Caco-2 (cell line): ENCODE data around the gene RCSD1. TPM values are rescaled to one million over a fixed set of nuclear protein-coding genes. Genes with fewer than 3 reads are reported as not detected.

Source experiments
- BruUV-seq: library from RNA; stranded (reverse); fragments of 400-500 nt; replicated peaks from 2 replicates; lab custom pipeline; 2021; lab: Mats Ljungman, UMichigan
- CTCF ChIA-PET: fragments of 300-600 bp; sonication (Branson Sonifier 250); formaldehyde crosslinking; loops from one replicate; lab custom pipeline; 2022; ENCODE audit warnings: antibody characterized with exemption; lab: Charles Lee
- POLR2A ChIA-PET: fragments of 300-600 bp; sonication (Branson Sonifier 250); formaldehyde crosslinking; loops from one replicate; lab custom pipeline; 2022; ENCODE audit warnings: antibody characterized with exemption; lab: Charles Lee
- DNase-seq, 2 experiments: peaks; one replicate each; pipeline versions ENCODE4 v3.0.0 to v3.0.0-alpha.2; 2020 to 2022
- H3K27me3 ChIP-seq: replicated peaks from 2 replicates; pipeline ENCODE4 v1.6.0; 2011; ENCODE audit warnings: low read length; ENCODE audit not compliant: control insufficient read depth, insufficient read depth
- H3K36me3 ChIP-seq: 2 replicates; pipeline ENCODE4 v1.5.1; 2011; ENCODE audit warnings: low read length; ENCODE audit not compliant: control insufficient read depth, insufficient read depth
- H3K4me1 ChIP-seq: fragments of 250-450 bp; sonication (Bioruptor Pico); 2 replicates; pipeline ENCODE4 v1.5.1; 2020; ENCODE audit warnings: mild to moderate bottlenecking
- H3K4me3 ChIP-seq: 2 replicates; pipeline ENCODE4 v1.5.1; 2011; ENCODE audit warnings: low read depth, mild to moderate bottlenecking, control low read depth, low read length
- H3K9me3 ChIP-seq: fragments of 250-450 bp; sonication (Bioruptor Pico); 2 replicates; pipeline ENCODE4 v1.5.1; 2020; ENCODE audit warnings: mild to moderate bottlenecking, moderate library complexity
- H3K27ac Mint-ChIP-seq: one replicate; pipeline ENCODE4 v1.8.0; 2022; ENCODE audit warnings: mixed read lengths; ENCODE audit not compliant: unreplicated experiment
- H3K27me3 Mint-ChIP-seq: one replicate; pipeline ENCODE4 v1.8.0; 2022; ENCODE audit warnings: mixed read lengths; ENCODE audit not compliant: insufficient read depth, unreplicated experiment
- H3K36me3 Mint-ChIP-seq: one replicate; pipeline ENCODE4 v1.8.0; 2022; ENCODE audit warnings: mild to moderate bottlenecking, mixed read lengths; ENCODE audit not compliant: insufficient read depth, unreplicated experiment
- H3K4me1 Mint-ChIP-seq: one replicate; pipeline ENCODE4 v1.8.0; 2022; ENCODE audit warnings: low read depth, mixed read lengths; ENCODE audit not compliant: unreplicated experiment
- H3K4me3 Mint-ChIP-seq: one replicate; pipeline ENCODE4 v1.8.0; 2022; ENCODE audit warnings: mild to moderate bottlenecking, moderate library complexity, mixed read lengths; ENCODE audit not compliant: unreplicated experiment
- H3K9me3 Mint-ChIP-seq: one replicate; pipeline ENCODE4 v1.8.0; 2022; ENCODE audit warnings: mixed read lengths; ENCODE audit not compliant: unreplicated experiment
- intact Hi-C: fragments of 100-400 bp; cut with micrococcal nuclease; formaldehyde crosslinking; loops from one replicate; pipeline ENCODE4 v1.10.0; 2022; ENCODE audit not compliant: unreplicated experiment
- total RNA-seq: library from RNA; stranded (reverse); gene quantifications from 2 replicates; pipeline ENCODE4 v1.2.3, GENCODE V29; 2022
- TF ChIP-seq, protein P1 (sequence below), 2 experiments: fragments of 200-600 bp in 1 of 2; IDR thresholded peaks; 1 replicate in 1 of 2; 2 replicates in 1 of 2; pipeline versions ENCODE4 v1.5.1 to v1.8.0; 2011 to 2022; ENCODE audit warnings: antibody characterized with exemption in 1 of 2, control low read depth in 1 of 2, inconsistent platforms in 1 of 2, low read depth in 1 of 2, low read length in 1 of 2, mild to moderate bottlenecking in 1 of 2, moderate library complexity in 1 of 2; ENCODE audit not compliant: insufficient read depth in 1 of 2, severe bottlenecking in 1 of 2, unreplicated experiment in 1 of 2

RCSD1 gene
- total RNA-seq, 1 experiment from 2014 or later = not detected

DNA sequence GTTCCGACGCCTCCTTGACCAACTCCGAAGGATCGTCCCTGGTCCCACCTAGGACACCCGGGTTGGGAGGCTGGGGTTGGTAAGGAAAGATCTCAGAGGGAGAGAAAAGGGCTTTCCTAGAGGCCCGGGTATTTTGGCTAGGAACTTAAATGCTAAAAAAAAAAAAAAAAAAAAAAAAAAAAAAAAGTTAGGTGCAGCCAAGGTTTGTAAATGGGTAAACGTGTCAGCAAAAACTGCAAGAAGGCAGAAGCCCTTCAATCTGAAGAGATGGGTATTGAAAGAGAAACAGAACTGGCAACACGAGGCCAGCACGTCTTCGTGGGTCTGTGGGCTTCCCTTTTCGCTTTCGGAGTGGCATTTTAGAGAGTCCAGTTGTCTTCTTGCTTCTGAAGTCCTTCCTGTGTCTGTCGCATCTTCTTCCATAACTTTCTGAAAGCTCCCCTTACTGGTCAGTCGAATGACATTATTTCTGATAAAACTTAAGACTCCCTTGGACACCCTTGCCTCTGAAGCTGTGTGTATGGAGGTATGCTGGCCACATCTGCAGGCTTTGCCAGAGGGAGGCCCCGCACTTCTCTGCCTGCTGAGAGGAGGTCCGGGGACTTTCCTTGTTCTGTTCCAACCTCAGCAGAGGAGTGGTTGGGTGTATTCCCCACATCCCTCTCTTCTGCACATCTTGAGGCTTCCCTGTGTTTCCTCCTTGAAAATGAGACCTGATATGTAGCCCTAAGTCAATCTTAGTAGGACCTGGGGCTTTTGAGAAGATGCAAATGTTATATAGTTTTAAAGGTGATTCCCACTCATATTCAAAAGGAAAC lies 745 bp downstream of the RCSD1 start:
- H3K4me1 Mint-ChIP-seq = no peaks in the 10 kb centered on the region
- Histone ChIP-seq H3K27me3 (no peaks in the 10 kb centered on the region; the same call in 1 of the 2 replicates), H3K9me3 (no peaks in the 10 kb centered on the region; the same call in 1 of the 2 replicates), H3K36me3 (no peaks in the 10 kb centered on the region), H3K4me1 (peaks cover 3% of the 10 kb centered on the region; the same call in 1 of the 2 replicates), H3K4me3 (peak overlapping the region; percentile 29)
- POLR2A ChIA-PET = no interaction called here
- H3K27ac Mint-ChIP-seq = no peak overlapping the region
- H3K4me3 Mint-ChIP-seq = peak overlapping the region; percentile 66
- TF ChIP-seq, protein P1, sequence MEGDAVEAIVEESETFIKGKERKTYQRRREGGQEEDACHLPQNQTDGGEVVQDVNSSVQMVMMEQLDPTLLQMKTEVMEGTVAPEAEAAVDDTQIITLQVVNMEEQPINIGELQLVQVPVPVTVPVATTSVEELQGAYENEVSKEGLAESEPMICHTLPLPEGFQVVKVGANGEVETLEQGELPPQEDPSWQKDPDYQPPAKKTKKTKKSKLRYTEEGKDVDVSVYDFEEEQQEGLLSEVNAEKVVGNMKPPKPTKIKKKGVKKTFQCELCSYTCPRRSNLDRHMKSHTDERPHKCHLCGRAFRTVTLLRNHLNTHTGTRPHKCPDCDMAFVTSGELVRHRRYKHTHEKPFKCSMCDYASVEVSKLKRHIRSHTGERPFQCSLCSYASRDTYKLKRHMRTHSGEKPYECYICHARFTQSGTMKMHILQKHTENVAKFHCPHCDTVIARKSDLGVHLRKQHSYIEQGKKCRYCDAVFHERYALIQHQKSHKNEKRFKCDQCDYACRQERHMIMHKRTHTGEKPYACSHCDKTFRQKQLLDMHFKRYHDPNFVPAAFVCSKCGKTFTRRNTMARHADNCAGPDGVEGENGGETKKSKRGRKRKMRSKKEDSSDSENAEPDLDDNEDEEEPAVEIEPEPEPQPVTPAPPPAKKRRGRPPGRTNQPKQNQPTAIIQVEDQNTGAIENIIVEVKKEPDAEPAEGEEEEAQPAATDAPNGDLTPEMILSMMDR (IDR thresholded peaks at IDR 0.05; ENCODE audit: insufficient read depth in 1 of 2, low read depth in 1 of 2, low read length in 1 of 2, severe bottlenecking in 1 of 2, unreplicated experiment in 1 of 2) = no peak
- DNase-seq = no peak
- CTCF ChIA-PET = no interaction called here
- no peaks in the 10 kb centered on the region for H3K9me3 Mint-ChIP-seq
- no peaks in the 10 kb centered on the region for H3K36me3 Mint-ChIP-seq
- intact Hi-C loops = no loop called here
- peaks cover 14% of the 10 kb centered on the region for H3K27me3 Mint-ChIP-seq
- BruUV-seq = no TSS peak

DNA sequence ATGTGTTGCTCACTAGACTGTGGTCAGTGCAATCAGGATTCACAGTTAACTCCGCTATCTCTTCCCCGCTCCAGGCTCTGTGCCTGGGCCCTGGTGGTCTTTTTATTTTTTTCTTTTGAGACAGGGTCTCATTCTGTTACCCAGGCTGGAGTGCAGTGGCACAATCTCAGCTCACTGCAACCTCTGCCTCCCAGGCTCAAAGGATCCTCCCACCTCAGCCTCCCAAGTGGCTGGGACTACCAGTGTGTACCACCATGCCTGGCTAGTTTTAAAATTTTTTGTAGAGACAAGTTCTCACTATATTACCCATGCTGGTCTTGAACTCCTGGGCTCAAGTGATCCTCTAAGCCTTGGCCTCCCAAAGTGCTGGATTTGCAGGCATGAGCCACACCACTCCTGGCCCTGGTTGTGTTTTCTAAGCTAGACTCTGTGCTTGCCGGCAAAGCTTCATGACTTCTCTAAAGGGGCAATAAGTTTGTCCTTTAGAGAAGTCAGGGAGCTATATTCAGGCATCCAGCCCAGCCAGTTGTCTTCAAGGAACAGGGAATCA lies 1.4 kb downstream of the RCSD1 start:
- TF ChIP-seq, protein P1 (IDR thresholded peaks at IDR 0.05; ENCODE audit: insufficient read depth in 1 of 2, low read depth in 1 of 2, low read length in 1 of 2, severe bottlenecking in 1 of 2, unreplicated experiment in 1 of 2) = no peak
- ChIA-PET CTCF (no interaction called here), POLR2A (no interaction called here)
- intact Hi-C loops = no loop called here
- Mint-ChIP-seq H3K36me3 (no peaks in the 10 kb centered on the region), H3K4me1 (no peaks in the 10 kb centered on the region), H3K9me3 (no peaks in the 10 kb centered on the region), H3K4me3 (peak overlapping the region; percentile 66), H3K27me3 (peaks cover 14% of the 10 kb centered on the region), H3K27ac (no peak overlapping the region)
- Histone ChIP-seq H3K27me3 (no peaks in the 10 kb centered on the region; the same call in 1 of the 2 replicates), H3K9me3 (no peaks in the 10 kb centered on the region), H3K36me3 (no peaks in the 10 kb centered on the region), H3K4me1 (peaks cover 3% of the 10 kb centered on the region; the same call in 1 of the 2 replicates), H3K4me3 (no peak overlapping the region)
- no peak for DNase-seq
- no TSS peak for BruUV-seq

DNA sequence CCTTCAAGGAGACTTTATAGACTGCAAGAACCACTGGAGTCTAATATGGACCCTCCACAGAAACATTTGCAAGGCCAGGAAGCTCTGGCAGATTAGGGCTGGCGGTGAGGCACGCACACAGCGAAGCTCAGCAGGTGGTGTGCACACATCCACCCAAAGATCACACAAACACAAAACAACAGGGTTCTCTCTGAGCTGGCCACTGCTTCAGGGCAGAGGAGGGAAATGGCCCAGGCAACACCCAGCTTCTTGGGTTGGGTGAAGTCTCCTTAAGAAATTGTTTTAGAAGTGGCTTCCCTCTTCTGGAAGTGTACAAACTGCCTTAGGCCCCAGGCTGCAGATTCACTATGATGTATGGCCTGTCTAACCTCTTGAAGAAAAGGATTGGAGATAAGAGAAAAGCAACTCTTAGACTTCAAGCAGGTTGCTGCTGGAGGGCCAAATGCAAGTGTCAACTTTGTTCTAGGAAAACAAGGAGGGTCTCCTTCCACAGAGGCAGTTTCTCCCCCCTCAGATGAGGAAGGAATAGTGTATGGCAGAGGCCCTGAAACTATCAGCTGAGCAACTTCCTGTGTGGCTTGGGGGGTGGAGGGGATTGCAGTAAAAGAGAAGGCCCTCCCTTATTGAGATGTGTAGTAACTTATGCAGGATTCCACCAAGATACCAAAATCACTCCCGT lies 2.0 kb downstream of the RCSD1 start:
- H3K36me3 Mint-ChIP-seq = no peaks in the 10 kb centered on the region
- H3K4me1 Mint-ChIP-seq = no peaks in the 10 kb centered on the region
- TF ChIP-seq, protein P1 (IDR thresholded peaks at IDR 0.05; ENCODE audit: insufficient read depth in 1 of 2, low read depth in 1 of 2, low read length in 1 of 2, severe bottlenecking in 1 of 2, unreplicated experiment in 1 of 2) = no peak
- intact Hi-C loops = no loop called here
- Histone ChIP-seq H3K4me1 (peaks cover 3% of the 10 kb centered on the region; the same call in 1 of the 2 replicates), H3K36me3 (no peaks in the 10 kb centered on the region), H3K27me3 (no peaks in the 10 kb centered on the region; the same call in 1 of the 2 replicates), H3K9me3 (no peaks in the 10 kb centered on the region), H3K4me3 (no peak overlapping the region)
- CTCF ChIA-PET = no interaction called here
- H3K27me3 Mint-ChIP-seq = peaks cover 14% of the 10 kb centered on the region
- DNase-seq = no peak
- H3K9me3 Mint-ChIP-seq = no peaks in the 10 kb centered on the region
- H3K4me3 Mint-ChIP-seq = no peak overlapping the region
- no TSS peak for BruUV-seq
- POLR2A ChIA-PET = no interaction called here
- no peak overlapping the region for H3K27ac Mint-ChIP-seq
